SK-N-SH (cell line): ENCODE measurements around the gene ARID4B. TPM values are rescaled to one million over a fixed set of nuclear protein-coding genes. Genes with fewer than 3 reads are reported as not detected.
A peak's percentile ranks its signal among the peaks of the same experiment; 100 is the strongest.

Experiments used
- CTCF ChIA-PET: fragments of 300-600, 350-600 bp; formaldehyde crosslinking; extraction: SDS; loops from one replicate; lab custom pipeline; 2021; lab: Yijun Ruan, JAX
- POLR2A ChIA-PET: fragments of 350-600 bp; sonication (Branson Sonifier 250); formaldehyde crosslinking; extraction: SDS; loops from one replicate; lab custom pipeline; 2020; ENCODE audit warnings: antibody characterized with exemption, inconsistent platforms; lab: Yijun Ruan, JAX
- DNase-seq: peaks from one replicate; pipeline ENCODE4 v3.0.0; 2012
- H2AFZ ChIP-seq: fragments of 200-600 bp; sonication (generic); 2 replicates; pipeline ENCODE4 v1.8.1; 2016; ENCODE audit warnings: antibody characterized with exemption, mild to moderate bottlenecking, low read depth
- H3F3A ChIP-seq: fragments of 200-600 bp; sonication (generic); replicated peaks from 2 replicates; pipeline ENCODE3; 2016; ENCODE audit warnings: antibody characterized with exemption, mild to moderate bottlenecking; ENCODE audit not compliant: insufficient read depth
- H3K27ac ChIP-seq, 2 experiments: fragments of 200-500 bp in 1 of 2; fragments of 200-600 bp in 1 of 2; sonication (Bioruptor generic) in 1 of 2; sonication (generic), shearing (Covaris generic) in 1 of 2; 2 replicates each; pipeline versions ENCODE4 v1.5.1 to v1.6.1; 2014 to 2016; ENCODE audit warnings: low read depth in 2 of 2, inconsistent platforms in 1 of 2, low read length in 1 of 2, mild to moderate bottlenecking in 1 of 2, mixed read lengths in 1 of 2
- H3K27me3 ChIP-seq: fragments of 200-600 bp; sonication (generic), shearing (Covaris generic); 2 replicates; pipeline ENCODE4 v1.6.1; 2016; ENCODE audit warnings: mixed run types; ENCODE audit not compliant: insufficient read depth
- H3K36me3 ChIP-seq, 2 experiments: fragments of 200-500 bp in 1 of 2; fragments of 200-600 bp in 1 of 2; sonication (Bioruptor generic) in 1 of 2; sonication (generic) in 1 of 2; replicated peaks in 1 of 2; 2 replicates each; pipeline versions ENCODE3 to v1.5.1; 2014 to 2016; ENCODE audit warnings: low read length in 1 of 2, mild to moderate bottlenecking in 1 of 2; ENCODE audit not compliant: insufficient read depth in 2 of 2, control insufficient read depth in 1 of 2
- H3K4me1 ChIP-seq, 2 experiments: fragments of 200-500 bp in 1 of 2; fragments of 200-600 bp in 1 of 2; sonication (Bioruptor generic) in 1 of 2; sonication (generic), shearing (Covaris generic) in 1 of 2; 2 replicates each; pipeline versions ENCODE4 v1.5.1 to v1.6.1; 2014 to 2016; ENCODE audit warnings: low read depth in 1 of 2, low read length in 1 of 2, mixed run types in 1 of 2; ENCODE audit not compliant: insufficient read depth in 2 of 2, control insufficient read depth in 1 of 2
- H3K4me2 ChIP-seq: fragments of 200-600 bp; sonication (generic), shearing (Covaris generic); 2 replicates; pipeline ENCODE4 v1.6.1; 2017; ENCODE audit warnings: mixed run types
- H3K4me3 ChIP-seq, 2 experiments: fragments of 200-500 bp in 1 of 2; fragments of 200-600 bp in 1 of 2; sonication (Bioruptor generic) in 1 of 2; sonication (generic), shearing (Covaris generic) in 1 of 2; 2 replicates each; pipeline versions ENCODE4 v1.5.1 to v1.8.1; 2014 to 2016; ENCODE audit warnings: low read depth in 2 of 2, inconsistent platforms in 1 of 2, low read length in 1 of 2, mild to moderate bottlenecking in 1 of 2, mixed read lengths in 1 of 2, moderate library complexity in 1 of 2
- H3K79me2 ChIP-seq: fragments of 200-600 bp; sonication (generic); 2 replicates; pipeline ENCODE4 v1.8.1; 2017; ENCODE audit warnings: mild to moderate bottlenecking; ENCODE audit not compliant: insufficient read depth
- H3K9ac ChIP-seq: fragments of 200-600 bp; sonication (generic); 2 replicates; pipeline ENCODE4 v1.6.1; 2017; ENCODE audit warnings: mixed run types
- H3K9me2 ChIP-seq: fragments of 200-600 bp; sonication (generic); 2 replicates; pipeline ENCODE4 v1.6.1; 2017; ENCODE audit warnings: mixed run types
- H3K9me3 ChIP-seq: fragments of 200-600 bp; sonication (generic); 2 replicates; pipeline ENCODE4 v1.6.1; 2017; ENCODE audit warnings: mixed run types, mild to moderate bottlenecking, moderate library complexity
- H4K20me1 ChIP-seq: fragments of 200-600 bp; sonication (generic); 2 replicates; pipeline ENCODE4 v1.6.1; 2017; ENCODE audit warnings: mild to moderate bottlenecking, mixed run types; ENCODE audit not compliant: insufficient read depth
- CHD2 ChIP-seq: fragments of 150-350 bp; IDR thresholded peaks from 2 replicates; pipeline ENCODE4 v1.6.1; 2018; ENCODE audit warnings: low read length; ENCODE audit not compliant: partially characterized antibody
- ELF1 ChIP-seq: IDR thresholded peaks from 2 replicates; pipeline ENCODE4 v1.4.0; 2012
- EP300 ChIP-seq, 2 experiments: IDR thresholded peaks; 2 replicates each; pipeline versions ENCODE4 v1.4.0 to v1.6.1; 2012; ENCODE audit warnings: borderline replicate concordance in 1 of 2, low read depth in 1 of 2, low read length in 1 of 2
- EZH2phosphoT487 ChIP-seq: fragments of 200-600 bp; sonication (generic); IDR thresholded peaks from 2 replicates; pipeline ENCODE4 v1.6.1; 2017; ENCODE audit warnings: low read depth, mixed run types, mild to moderate bottlenecking, antibody characterized with exemption, moderate library complexity, borderline replicate concordance
- FOSL2 ChIP-seq: IDR thresholded peaks from 2 replicates; pipeline ENCODE4 v1.4.0; 2012; ENCODE audit warnings: low read depth, mild to moderate bottlenecking, moderate library complexity, borderline replicate concordance
- FOXJ3 ChIP-seq: sonication (generic); formaldehyde crosslinking; IDR thresholded peaks from 2 replicates; pipeline ENCODE4 v1.5.1; 2020; ENCODE audit warnings: mild to moderate bottlenecking, missing genetic modification reagents
- FOXM1 ChIP-seq: IDR thresholded peaks from 2 replicates; pipeline ENCODE4 v1.4.0; 2012; ENCODE audit warnings: low read depth, mild to moderate bottlenecking
- GABPA ChIP-seq: IDR thresholded peaks from 2 replicates; pipeline ENCODE4 v1.4.0; 2012; ENCODE audit warnings: low read depth, mild to moderate bottlenecking
- GATA2 ChIP-seq: sonication (generic); formaldehyde crosslinking; IDR thresholded peaks from 2 replicates; pipeline ENCODE4 v1.5.0; 2020; ENCODE audit warnings: mild to moderate bottlenecking, missing genetic modification reagents
- MAX ChIP-seq: IDR thresholded peaks from 2 replicates; pipeline ENCODE4 v1.4.0; 2012; ENCODE audit warnings: low read depth
- NRF1 ChIP-seq: IDR thresholded peaks from 2 replicates; pipeline ENCODE4 v1.6.1; 2012; ENCODE audit warnings: low read depth, mild to moderate bottlenecking, low read length
- PBX3 ChIP-seq: IDR thresholded peaks from 2 replicates; pipeline ENCODE4; 2012
- POLR2AphosphoS5 ChIP-seq: IDR thresholded peaks from 2 replicates; pipeline ENCODE4 v1.6.1; 2012; ENCODE audit warnings: low read depth, low read length
- RAD21 ChIP-seq: IDR thresholded peaks from 2 replicates; pipeline ENCODE4 v1.6.1; 2012; ENCODE audit warnings: mild to moderate bottlenecking, low read length
- RCOR1 ChIP-seq: fragments of 150-350 bp; IDR thresholded peaks from 2 replicates; pipeline ENCODE4 v1.6.1; 2017; ENCODE audit warnings: antibody characterized with exemption, low read length
- RXRA ChIP-seq: IDR thresholded peaks from 2 replicates; pipeline ENCODE4 v1.4.0; 2012; ENCODE audit warnings: low read depth, mild to moderate bottlenecking, borderline replicate concordance
- SIN3A ChIP-seq: IDR thresholded peaks from 2 replicates; pipeline ENCODE4 v1.6.1; 2012; ENCODE audit warnings: low read depth, mild to moderate bottlenecking, low read length, moderate library complexity, borderline replicate concordance
- SMC3 ChIP-seq: IDR thresholded peaks from 2 replicates; pipeline ENCODE4 v1.6.1; 2012; ENCODE audit warnings: low read depth, low read length, improper control_type of control experiment
- TAF1 ChIP-seq: IDR thresholded peaks from 2 replicates; pipeline ENCODE4 v1.6.1; 2012; ENCODE audit warnings: low read depth, mild to moderate bottlenecking, low read length, moderate library complexity, borderline replicate concordance
- YY1 ChIP-seq: IDR thresholded peaks from 2 replicates; pipeline ENCODE4 v1.4.0; 2012; ENCODE audit warnings: low read depth, mild to moderate bottlenecking
- ZBTB33 ChIP-seq: IDR thresholded peaks from 2 replicates; pipeline ENCODE4 v1.4.0; 2012; ENCODE audit warnings: low read depth, borderline replicate concordance
- WGBS: methylation state at CpG from one replicate; pipeline ENCODE4 v1.1.6; 2017; ENCODE audit warnings: low lambda C conversion rate; 5-methylcytosine and 5-hydroxymethylcytosine counted together
- polyA plus RNA-seq, 3 experiments: library from polyadenylated mRNA; depleted of rRNA; stranded (reverse); fragments of >200 nt; gene quantifications; 2 replicates each; pipeline ENCODE4 v1.2.3, GENCODE V29; 2012
- TF ChIP-seq, protein P1 (sequence below): fragments of 150-350 bp; IDR thresholded peaks from 2 replicates; pipeline ENCODE4 v1.6.1; 2016; ENCODE audit warnings: mild to moderate bottlenecking, low read depth, low read length
- TF ChIP-seq, protein P2 (sequence below): IDR thresholded peaks from 2 replicates; pipeline ENCODE4 v1.4.0; 2012; ENCODE audit warnings: low read depth, borderline replicate concordance
- TF ChIP-seq, protein P3 (sequence below): fragments of 150-350 bp; IDR thresholded peaks from 2 replicates; pipeline ENCODE4 v1.6.1; 2017; ENCODE audit warnings: antibody characterized with exemption, low read length, low read depth, borderline replicate concordance

ARID4B gene
- polyA plus RNA-seq, 1 of the 3 experiments (the other 2 are of a cell fraction), result 4.4 TPM

- H4K20me1 ChIP-seq, result peaks cover 40% of the 10 kb centered on the region
- H3K4me2 ChIP-seq, result peak within 1 kb of the TSS; percentile 76
- peaks cover 34% of the 10 kb centered on the region for H3F3A ChIP-seq
- peaks cover 49% of the 10 kb centered on the region for H3K79me2 ChIP-seq
- H3K4me3 ChIP-seq, result peak within 1 kb of the TSS; percentile 70 to 75
- peaks cover 5 to 9% of the 10 kb centered on the region in 2 experiments; a peak in 3 of 4 replicates for H3K4me1 ChIP-seq
- H3K9me2 ChIP-seq, result no peaks in the 10 kb centered on the region
- peak within 1 kb of the TSS; percentile 81 to 90 for H3K27ac ChIP-seq
- ChIA-PET CTCF (interaction anchor here (1.1 to 1.4 kb wide), 2 partner anchors 23 to 24 kb away, joined by 3 to 4 read pairs; no protein-coding TSS in a partner anchor), POLR2A (interaction anchor here (0.5 to 1.4 kb wide), 6 partner anchors 11 to 1892 kb away, joined by 3 to 10 read pairs (median 4); partner anchors contain the start of genes B3GALNT2 and RBM34)
- H3K9me3 ChIP-seq, result no peaks in the 10 kb centered on the region
- peak within 1 kb of the TSS; percentile 95 for H2AFZ ChIP-seq
- no peaks in the 10 kb centered on the region for H3K27me3 ChIP-seq
- peak; percentile 97 for DNase-seq
- 4% methylated on average over 33 of the region's 67 CpGs for WGBS
- peak within 1 kb of the TSS; percentile 84 for H3K9ac ChIP-seq
- peaks cover 18 to 24% of the 10 kb centered on the region in 2 experiments for H3K36me3 ChIP-seq
- TF ChIP-seq TAF1 (peak; percentile 89; the same call in 1 of the 2 replicates), FOXM1 (no peak), FOXJ3 (CRISPR knock-in tag) (peak; percentile 62; the same call in 1 of the 2 replicates), RAD21 (no peak), EZH2phosphoT487 (no peak), ZBTB33 (0 out of 2 replicates have a peak, but pooled peaks have one; percentile 9), ELF1 (peak; percentile 81), NRF1 (peak; percentile 99), GABPA (peak; percentile 80), FOSL2 (no peak), RXRA (no peak), PBX3 (no peak), POLR2AphosphoS5 (peak; percentile 94), CHD2 (peak; percentile 65), SMC3 (no peak), RCOR1 (no peak), GATA2 (CRISPR knock-in tag) (no peak), YY1 (peak; percentile 72; the same call in 1 of the 2 replicates), EP300 (IDR thresholded peaks at IDR 0.05; ENCODE audit: borderline replicate concordance in 1 of 2, low read depth in 1 of 2, low read length in 1 of 2) (no peak; a peak in 2 of 4 replicates), SIN3A (peak; percentile 84; the same call in 1 of the 2 replicates), MAX (peak; percentile 98)
- TF ChIP-seq, protein P1, sequence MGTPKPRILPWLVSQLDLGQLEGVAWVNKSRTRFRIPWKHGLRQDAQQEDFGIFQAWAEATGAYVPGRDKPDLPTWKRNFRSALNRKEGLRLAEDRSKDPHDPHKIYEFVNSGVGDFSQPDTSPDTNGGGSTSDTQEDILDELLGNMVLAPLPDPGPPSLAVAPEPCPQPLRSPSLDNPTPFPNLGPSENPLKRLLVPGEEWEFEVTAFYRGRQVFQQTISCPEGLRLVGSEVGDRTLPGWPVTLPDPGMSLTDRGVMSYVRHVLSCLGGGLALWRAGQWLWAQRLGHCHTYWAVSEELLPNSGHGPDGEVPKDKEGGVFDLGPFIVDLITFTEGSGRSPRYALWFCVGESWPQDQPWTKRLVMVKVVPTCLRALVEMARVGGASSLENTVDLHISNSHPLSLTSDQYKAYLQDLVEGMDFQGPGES, result no peak
- TF ChIP-seq, protein P2, sequence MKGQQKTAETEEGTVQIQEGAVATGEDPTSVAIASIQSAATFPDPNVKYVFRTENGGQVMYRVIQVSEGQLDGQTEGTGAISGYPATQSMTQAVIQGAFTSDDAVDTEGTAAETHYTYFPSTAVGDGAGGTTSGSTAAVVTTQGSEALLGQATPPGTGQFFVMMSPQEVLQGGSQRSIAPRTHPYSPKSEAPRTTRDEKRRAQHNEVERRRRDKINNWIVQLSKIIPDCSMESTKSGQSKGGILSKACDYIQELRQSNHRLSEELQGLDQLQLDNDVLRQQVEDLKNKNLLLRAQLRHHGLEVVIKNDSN, result peak; percentile 94
- TF ChIP-seq, protein P3, sequence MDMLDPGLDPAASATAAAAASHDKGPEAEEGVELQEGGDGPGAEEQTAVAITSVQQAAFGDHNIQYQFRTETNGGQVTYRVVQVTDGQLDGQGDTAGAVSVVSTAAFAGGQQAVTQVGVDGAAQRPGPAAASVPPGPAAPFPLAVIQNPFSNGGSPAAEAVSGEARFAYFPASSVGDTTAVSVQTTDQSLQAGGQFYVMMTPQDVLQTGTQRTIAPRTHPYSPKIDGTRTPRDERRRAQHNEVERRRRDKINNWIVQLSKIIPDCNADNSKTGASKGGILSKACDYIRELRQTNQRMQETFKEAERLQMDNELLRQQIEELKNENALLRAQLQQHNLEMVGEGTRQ, result peak; percentile 69; the same call in 1 of the 2 replicates
Observed at GRCh38 chr1:235128456-235129328, 199.3 kb downstream of the ARID4B start, which contains the start of gene TOMM20. TOMM20 (minus strand) TSS chr1:235128837; CDS start chr1:235128715, 122 bp downstream.
